HL-60 (cell line): ENCODE data around the gene WIF1.

Experiments
- CTCF ChIP-seq: IDR thresholded peaks from one replicate; pipeline ENCODE4 v1.5.1; 2011; ENCODE audit warnings: low read length, control low read depth, inconsistent platforms; ENCODE audit not compliant: insufficient read depth
- GABPA ChIP-seq: IDR thresholded peaks from 2 replicates; pipeline ENCODE4 v1.6.1; 2012; ENCODE audit warnings: low read depth
- POLR2AphosphoS5 ChIP-seq: IDR thresholded peaks from 2 replicates; pipeline ENCODE4 v1.6.1; 2012; ENCODE audit warnings: low read depth
- REST ChIP-seq: IDR thresholded peaks from 2 replicates; pipeline ENCODE4 v1.6.1; 2012; ENCODE audit warnings: low read depth; ENCODE audit not compliant: insufficient replicate concordance

- TF ChIP-seq POLR2AphosphoS5 (no peak), CTCF (peak; percentile 3), REST (no peak), GABPA (no peak)
Measured at GRCh38 chr12:65106948-65107347, 14.2 kb downstream of the WIF1 start.
